GM18499 (cell line): ENCODE data around the gene SLC48A1.

Experiments
- ATAC-seq: cut with Tn5 transposase; IDR thresholded peaks from one replicate; pipeline ENCODE4 v1.9.1; 2021; ENCODE audit warnings: moderate number of reproducible peaks; ENCODE audit not compliant: insufficient read depth, unreplicated experiment

SLC48A1 gene

GRCh38 chr12:47755655-47756562 is 17.1 kb upstream of the SLC48A1 start:
- peak; percentile 65 for ATAC-seq

DNA sequence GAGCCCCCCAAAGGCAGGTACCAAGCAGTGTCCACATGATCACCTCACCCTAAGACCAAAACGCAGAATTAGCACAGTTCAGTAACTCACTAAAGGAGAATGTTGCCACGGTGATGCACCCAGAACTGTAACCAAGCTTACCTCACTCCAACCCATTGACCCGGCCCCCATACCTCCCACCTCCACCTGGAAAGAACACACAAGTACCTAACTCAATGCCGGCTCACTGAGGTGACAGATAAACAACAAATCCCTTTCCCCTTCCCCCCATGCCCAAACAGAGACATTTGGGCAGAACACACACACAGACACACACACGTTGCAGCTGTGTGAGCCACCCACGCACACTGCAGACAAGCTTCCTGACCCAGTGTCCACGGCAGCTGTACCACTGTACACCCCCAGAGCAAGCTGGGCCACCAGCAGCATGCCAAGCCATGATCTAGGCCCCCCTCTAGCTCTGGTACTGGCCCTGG is 15.6 kb upstream of the SLC48A1 start:
- ATAC-seq = no peak

DNA sequence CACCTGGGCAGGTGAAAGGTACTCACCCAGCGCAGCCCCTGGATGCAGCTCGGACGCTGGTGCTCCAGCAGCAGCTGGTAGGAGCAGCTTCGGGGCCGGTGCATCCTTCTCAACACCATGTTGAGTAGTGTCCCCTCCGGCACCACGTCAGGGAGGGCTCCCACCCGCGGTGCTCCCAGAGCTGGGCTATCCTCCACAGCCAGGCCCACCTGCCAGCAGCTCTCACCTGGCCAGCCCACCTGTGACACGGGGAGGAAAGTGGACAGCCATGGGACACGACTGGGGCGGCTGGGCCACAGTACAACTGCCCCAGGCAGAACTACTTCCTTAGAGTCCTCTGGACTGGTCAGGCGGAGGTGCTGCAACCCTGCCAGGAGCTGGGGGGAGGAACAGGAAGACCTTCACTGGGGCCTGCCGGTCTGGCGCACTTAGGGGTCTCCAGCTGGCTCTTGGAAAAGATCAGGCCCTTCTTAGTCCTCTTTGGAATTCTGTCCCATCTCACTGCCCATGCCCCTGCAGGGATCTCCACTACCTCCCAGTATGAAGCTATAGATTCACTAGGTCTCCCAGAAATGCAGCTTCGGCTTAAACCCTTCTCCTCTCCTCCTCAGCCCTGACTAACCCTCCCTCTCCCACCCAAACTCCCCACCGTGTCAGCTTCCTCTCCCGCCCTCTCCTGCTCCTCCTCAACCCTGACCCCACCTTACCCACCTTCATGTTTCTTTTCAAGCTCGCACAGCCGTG is 15.0 kb upstream of the SLC48A1 start:
- ATAC-seq = no peak

DNA sequence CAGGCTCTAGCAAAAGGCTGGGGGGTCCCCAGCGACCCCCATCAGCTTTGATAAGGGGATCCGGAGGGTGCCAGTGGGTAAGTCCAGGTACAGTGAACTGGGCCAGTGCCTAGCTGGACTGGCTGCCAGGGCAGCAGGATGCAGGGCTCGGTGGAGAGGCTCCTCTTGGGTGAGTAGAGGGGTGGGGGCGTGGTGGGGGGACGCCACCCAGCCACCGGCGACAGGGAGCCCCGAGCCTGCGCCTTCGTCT is 14.5 kb upstream of the SLC48A1 start:
- ATAC-seq = no peak

DNA sequence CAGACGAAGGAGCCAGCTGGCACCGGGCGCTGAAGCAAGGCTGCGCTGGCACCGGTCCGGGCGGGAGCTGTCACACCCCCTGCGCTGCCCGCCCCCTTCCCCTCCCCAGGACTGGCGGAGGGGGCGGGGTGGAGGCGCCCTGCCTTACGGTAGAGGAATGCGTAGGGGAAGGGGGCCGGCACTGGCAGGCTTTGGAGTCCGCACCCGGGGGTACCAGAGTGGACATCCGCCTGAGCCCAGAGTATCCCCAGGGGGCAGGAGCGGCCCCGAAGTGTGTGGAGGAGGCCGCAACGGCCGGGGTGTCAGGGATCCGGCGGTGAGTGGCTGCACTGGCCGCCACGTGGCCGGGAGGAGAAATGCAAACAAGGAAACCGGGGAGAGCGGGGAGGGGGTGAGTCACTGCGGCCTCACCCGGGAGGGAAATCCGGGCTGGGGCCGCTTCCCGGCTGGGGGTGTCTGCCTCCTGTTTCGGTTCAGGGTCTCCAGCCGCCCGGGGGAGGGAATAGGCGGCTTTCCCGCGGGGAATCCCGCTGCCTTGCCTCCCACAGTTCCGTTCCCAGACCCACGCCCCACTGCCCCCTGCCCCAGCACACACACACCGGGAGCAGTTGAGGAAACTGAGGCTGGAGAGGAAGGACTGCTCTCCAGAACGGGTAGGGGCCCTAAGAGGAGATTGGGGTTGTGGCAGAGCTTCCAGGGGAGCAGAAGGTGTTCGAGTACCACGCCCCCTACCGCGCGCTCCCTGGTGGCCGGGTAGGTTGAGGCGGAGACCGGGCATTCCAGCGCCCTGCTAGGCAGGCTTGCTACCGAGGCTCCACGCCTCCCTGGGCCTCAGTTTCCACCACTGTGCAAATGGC is 14.0 kb upstream of the SLC48A1 start, which contains the start of gene RAPGEF3:
Gene RAPGEF3, minus strand, starts transcription at position 47 of the 857 bp plus-strand sequence. CDS start 324 bp downstream, outside the sequence.
- ATAC-seq = no peak

GRCh38 chr12:47762850-47763465 is 10.1 kb upstream of the SLC48A1 start:
- no peak for ATAC-seq

- ATAC-seq = no peak
These were observed 9.3 kb upstream of the SLC48A1 start for GRCh38 chr12:47763481-47764346.

DNA sequence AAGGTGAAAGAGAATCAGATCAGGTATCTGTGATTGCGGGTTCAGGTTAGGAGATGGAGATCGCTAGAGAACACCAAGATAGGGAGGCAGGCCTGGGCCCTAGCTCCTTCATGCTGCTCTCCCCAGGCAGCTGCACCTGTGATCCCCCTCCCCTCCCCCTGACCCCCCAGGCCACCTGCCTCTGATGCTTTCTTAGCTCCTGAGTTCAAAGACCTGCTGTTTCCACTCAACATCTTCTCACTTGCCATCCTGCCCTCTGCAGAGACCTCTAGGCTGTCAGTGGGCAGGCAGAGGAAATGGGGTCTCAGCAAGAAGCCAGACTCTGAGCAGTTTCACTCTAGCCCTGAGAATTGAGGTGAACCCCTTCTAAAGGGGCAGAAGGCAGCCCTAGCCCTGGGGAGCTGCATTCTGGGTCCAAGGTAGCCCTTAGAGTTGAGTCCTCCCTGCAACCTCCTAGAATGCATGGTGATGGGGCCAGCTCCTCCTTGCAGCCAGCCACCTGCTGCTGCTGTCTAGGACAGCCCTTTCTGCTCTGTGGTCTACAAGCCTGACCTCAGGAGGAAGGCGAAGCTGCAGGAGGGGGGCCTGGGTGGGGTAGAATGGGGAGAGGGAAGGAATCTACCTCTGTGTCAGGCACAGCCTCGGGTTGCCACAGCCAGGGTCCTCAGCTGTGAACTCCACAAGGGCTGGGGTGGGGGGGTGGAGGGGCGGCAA is 6.4 kb upstream of the SLC48A1 start:
- no peak for ATAC-seq

DNA sequence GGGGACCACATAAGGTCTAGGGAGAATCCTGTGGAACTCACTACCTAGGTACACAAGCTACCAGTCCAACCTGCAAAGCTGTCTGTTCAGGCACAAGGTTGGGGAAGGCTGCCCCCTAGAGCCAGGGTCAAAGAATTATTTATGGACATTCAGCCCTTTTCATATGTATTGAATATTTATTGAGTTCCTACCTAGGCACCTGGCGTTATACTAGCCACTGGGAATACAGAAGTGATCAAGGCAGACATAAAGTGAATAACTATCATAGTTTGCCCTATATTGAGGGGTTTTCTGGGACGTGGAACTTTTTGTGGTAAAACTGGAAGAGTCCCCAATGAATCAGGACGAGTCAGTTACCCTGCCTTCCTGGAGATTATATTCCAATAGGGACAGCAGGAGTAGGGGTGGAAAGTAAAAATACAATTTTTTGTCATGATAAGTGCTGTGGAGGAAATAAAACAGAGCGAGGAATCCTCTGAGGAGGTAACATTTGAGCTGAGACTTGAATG is 5.8 kb upstream of the SLC48A1 start:
- no peak for ATAC-seq

DNA sequence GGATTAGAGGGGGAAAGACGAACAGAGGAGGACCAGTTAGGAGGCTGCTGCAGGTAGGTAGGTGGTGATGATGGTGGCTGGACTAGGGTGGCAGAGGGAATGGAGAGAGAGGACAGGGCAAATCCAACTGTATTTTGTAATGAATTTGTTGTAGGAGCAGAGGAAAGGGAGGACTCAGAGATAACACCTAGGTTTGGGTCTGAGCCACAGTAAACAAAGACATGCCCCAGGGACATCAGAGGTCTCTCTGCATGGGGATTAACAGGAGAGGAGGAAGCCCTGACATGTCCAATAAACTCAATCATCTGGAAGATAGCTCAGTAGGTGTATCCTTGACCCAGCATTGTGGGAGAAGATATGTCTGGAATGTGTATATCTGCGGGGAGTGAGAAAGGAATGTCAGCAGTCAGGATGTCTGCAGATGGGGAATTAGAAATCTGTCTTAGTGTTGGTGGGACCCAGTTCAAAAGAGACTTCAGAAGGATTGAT is 4.7 kb upstream of the SLC48A1 start:
- ATAC-seq = no peak

DNA sequence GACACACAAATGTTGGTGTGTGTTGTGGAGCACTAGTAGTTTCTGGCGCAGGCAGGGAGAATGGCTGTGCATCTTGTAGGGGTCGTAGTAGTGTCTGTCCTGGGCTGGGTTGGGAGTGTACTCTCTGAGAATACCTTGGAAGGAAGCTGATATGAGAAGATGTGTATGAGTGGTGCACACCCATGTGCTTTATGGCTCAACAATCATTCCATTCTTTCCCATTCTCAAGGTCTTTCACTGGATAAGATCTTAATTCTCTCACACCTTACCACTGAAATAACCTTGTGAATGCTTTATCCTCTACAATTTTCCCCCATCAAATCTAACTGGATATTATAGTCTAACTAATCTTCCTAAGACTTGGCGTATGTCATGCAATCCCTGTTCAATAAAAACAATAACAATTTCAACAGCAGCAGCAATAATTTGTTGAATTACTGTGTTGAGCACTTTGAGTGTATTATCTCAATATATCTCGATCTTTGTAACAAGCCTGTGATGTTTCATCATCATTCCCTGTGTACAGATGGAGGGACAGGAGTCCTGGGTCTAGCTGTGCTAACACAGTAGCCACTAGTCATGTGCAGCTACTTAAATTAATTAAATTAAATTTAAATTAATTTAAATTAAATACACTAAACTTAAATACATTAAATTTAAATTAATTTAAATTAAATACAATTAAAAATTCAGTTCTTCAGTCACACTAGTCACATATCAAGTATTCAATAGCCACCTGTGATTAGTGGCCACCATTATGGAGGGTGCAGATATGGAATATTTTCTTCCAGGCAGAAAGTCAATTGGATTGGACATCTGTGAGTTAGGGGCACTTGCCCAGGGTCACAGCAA is 3.6 kb upstream of the SLC48A1 start:
- ATAC-seq = no peak

DNA sequence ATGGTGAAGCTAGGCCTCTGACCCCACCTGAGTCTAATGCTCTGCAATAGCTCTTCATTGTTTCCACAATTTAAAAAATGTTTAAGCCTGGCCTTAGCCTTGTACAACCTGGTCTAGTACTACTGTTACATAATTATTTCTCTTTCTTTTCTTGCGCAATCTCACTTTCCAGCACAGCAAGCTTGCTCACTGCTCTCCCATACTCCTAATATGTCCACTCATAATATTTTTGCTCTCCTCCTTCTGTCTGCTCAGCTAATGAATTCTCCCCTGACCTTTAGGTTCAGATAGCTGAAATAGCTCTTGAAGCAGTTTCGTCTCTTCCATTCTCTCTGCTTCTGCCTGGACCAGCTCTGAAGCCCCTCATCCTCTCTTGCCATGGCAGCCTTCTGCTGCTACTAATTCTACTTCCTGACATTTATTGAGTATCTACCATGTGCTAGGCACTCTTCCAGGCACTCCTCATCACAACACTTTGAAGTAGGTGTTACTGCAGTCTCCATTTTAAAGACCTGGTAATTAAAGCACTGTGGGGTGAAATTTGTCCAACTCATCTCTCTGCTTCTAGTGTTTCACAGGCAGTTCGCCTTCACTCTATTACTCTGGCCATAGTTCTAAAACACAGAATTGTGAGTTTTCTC is 2.8 kb upstream of the SLC48A1 start:
- no peak for ATAC-seq

DNA sequence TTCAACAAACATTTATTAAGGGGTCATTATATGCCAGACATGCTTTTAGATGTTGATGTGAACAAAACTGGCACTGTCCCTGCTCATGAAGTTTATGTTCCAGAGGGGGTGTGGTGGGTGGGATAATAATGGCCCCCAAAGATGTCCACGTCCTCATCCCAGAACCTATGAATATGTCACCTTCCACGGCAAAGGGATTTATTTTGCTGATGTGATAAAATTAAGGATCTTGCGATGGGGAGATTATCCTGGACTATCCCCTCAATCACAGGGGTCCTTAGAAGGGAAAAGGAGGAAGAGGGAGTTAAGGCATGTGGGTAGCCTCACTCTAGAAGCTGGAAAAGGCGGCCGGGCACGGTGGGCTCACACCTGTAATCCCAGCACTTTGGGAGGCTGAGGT is 1.7 kb upstream of the SLC48A1 start:
- ATAC-seq = no peak

DNA sequence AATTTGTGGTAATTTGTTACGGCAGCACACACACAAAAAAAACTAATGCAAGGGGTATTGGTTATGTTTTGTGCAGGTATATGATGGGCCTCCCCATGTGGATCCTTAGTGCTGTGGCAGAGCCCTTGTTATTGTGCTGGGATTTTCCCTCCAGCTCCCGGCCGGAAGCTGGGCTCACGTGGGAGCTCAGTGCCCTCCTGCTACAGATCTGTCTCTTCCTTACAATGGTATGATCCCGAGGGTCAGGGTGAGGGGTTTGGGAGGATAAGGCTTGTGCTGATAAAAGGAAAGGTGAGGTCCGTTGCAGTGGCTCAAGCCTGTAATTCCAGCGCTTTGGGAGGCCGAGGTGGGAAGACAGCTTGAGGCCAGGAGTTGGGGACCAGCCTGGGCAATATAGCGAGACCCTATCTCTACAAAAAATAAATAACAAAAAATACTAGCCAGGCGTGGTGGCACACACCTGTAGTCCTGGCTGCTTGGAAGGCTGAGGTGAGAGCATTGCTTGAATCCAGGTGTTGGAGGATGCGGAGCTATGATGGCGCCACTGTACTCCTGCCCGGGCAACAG is 861 bp upstream of the SLC48A1 start:
- no peak for ATAC-seq

GRCh38 chr12:47772738-47773061 is 338 bp upstream of the SLC48A1 start:
- ATAC-seq = no peak

DNA sequence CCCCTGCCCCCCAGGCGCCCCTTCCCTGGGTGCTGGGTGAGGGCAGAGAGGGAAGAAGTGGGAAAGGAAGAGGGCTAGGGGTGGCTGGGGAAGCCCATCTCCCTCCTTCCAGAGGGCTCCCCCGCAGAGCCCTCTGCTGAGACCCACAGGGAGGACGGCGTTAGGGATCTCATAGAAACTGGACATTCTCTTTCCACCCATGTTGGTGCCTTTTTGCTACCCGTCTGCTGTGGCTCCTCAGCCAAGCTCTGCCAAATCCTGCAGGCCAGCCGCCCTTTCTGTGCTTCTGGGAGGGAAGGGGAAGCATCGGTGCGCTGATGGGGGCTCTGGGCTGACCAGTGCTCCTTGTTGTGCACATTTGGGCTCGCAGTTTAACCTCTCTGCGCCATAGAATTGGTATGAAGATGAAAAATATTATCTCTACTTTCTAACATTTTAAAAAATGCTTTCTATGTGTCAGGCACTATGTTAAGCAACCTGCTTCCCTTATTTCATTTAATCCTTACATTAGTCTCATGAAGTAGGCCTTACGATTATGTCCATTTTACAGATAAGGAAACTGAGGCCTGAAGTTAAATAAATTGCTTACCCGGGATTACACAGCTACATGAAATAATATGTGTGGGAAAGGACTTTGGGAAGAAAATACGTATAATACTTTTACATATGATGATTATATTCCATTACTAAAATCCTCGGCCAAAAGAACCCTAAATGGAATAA is 981 bp downstream of the SLC48A1 start:
- ATAC-seq = no peak
